Measurements from ENCODE around the gene FKBP15.

Gene FKBP15

DNA sequence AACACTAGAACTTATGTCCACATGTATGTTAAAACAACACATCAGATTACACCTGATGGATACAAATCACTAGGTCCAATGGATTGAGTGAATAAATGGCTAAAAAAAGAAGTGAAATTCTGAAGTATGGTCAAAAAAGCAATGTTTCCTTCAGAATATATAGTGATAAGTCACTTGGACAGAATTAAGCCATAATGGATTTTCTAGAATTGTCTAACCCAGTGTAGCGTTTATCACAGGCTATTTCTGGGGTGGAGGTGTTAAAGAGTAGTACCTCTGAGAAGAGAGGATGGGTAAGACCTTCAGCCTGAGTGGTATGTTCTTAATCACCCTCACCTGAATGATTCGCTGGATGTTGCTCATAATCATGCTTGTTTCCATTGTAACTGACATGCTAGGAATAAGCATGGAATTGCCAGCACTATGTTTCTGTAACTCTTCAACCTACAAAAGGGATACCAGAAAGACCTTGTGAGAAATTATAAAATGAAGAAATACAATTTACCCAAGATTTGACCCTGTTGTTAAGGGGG is 37.1 kb downstream of the FKBP15 start:
- no peak for DNase-seq (ENCODE audit: low spot score)

DNA sequence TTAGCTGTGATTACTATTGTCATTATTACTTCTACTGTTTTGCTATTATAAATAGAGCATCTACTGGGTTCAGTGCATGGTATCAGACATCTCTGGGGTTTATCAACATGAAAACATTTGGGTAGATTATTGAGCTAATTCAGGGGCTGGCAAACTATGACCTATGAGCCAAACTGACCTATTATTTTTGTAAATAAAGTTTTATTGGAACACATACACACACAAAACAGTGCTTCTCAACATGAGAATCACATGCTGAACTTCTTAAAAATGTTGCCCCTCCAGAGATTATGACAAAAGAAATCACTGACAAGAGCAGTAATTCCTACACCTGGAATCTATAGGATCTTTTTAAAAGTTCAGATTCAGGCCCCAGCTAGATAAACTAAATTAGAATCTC is 39.9 kb downstream of the FKBP15 start:
- no peak for DNase-seq (ENCODE audit: low spot score)

- no peak for DNase-seq (ENCODE audit: low spot score)
These were observed 41.2 kb downstream of the FKBP15 start for GRCh38 chr9:113179839-113180238.

DNA sequence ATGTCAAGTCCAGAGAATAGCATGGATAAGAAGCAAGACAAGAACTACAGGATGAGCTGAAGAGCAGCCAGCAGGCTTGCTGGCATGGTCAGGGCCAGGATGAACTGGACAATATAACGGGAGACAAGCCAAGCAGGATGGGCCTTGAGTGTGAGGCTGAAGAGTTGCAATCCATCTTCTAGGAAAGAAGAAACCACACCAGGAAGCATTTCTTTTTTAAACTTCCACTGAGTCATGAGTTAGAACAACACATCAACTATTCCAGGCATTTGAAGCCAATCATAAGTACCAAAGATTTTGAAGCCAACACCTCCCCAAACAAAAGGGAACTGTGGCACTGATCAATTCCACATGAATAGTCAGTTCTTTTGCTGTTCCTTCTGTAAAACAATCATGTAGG is 43.0 kb downstream of the FKBP15 start:
- DNase-seq (ENCODE audit: low spot score), result no peak

GRCh38 chr9:113177251-113177650 is 43.8 kb downstream of the FKBP15 start:
- DNase-seq (ENCODE audit: low spot score), result no peak

DNA sequence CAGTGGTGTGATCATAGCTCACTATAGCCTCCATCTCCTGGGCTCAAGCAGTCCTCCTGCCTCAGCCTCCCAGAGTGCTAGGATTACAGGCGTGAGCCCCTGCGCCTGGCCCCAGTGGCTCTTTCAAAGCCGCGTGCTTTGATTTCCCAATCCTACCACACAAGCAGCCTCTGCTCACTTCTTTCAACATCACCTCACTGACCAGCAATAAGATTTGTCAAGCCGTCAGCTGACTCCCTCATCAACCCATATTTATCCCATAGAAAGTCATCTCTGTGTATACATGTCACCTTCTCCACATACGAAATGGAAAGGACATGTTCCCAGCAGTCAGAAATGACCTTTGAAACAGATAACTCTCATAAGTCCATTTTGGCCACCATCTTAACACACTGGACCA is 44.3 kb downstream of the FKBP15 start:
- no peak for DNase-seq (ENCODE audit: low spot score)

DNA sequence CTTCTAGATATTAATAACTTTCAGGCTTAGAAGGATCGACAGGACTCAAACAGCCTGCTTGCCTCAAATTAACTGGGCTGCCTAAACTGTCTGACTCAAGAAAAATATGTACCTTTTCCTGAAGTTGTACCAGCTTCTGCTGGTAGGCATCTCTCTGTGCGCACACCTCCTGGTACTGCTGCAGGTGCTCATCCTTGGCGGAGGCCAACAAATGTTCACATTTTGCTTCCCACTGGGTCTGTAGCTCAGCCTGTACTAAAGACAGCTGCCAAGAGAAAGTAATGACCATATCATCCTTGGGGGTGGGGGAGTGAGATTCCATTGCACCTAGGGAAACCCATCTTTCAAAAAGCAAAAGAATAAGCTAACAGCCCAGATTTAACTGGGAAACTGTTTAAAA is 47.7 kb downstream of the FKBP15 start:
- no peak for DNase-seq (ENCODE audit: low spot score)

DNA sequence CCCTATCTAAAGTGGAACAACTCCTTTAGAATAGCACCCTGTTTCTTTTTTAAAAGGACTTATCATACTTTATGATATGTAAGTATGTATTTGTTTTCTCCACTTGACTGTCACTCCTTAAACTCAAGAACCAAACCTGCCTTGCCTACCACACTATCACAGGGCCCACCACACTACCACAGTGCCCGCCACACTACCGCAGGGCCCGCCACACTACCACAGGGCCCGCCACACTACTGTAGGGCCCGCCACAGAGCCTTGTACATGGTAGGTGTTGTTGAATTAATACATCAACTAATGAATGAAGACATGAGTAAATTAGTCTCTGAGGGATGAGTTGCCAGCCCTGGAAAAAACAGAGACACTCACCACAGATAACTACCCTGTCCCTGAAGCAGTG is 52.3 kb downstream of the FKBP15 start:
- no peak for DNase-seq (ENCODE audit: low spot score)

- no peak for DNase-seq (ENCODE audit: low spot score)
These were observed 55.0 kb downstream of the FKBP15 start for GRCh38 chr9:113166039-113166438.

DNA sequence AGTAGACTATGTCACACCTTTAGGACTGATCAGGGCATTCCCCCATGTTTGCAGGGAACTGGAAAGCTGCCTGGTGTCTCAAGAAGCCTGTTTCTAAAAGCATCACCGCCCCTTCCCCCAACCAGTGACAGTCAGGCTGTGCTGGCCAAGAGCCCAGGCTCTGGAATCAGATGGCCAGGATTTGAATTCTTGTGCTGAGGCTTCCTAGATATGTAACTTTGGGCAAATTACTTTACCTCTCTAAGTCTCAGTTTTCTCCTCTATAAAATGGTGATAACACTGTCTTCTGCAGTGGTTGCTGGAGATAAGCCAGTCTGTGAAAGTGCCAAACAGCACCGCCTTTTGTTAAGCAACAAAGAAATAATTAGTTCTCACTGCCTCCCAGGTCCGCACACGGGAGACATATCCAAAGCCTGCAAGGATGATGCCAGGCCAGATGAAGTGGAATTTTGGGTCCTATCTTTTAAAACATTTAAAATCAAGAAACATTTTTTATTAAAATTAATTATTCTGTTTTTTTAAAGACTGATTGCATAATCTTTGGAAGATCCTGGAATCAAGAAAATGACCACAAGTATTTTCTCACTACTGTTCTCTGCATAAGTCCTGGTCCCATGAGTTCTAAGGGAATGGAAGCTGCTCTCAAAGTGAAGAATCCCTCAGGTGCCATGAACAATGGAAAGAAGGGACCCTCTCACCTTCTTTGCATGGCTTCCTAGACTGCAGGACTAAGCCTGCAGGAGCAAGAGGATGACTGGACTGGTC is 56.4 kb downstream of the FKBP15 start:
- DNase-seq (ENCODE audit: low spot score), result no peak

- no peak for DNase-seq (ENCODE audit: low spot score)
These were observed 58.1 kb downstream of the FKBP15 start for GRCh38 chr9:113163001-113163400.

GRCh38 chr9:113160571-113160970 is 60.5 kb downstream of the FKBP15 start:
- DNase-seq (ENCODE audit: low spot score), result no peak

GRCh38 chr9:113158446-113158845 is 62.6 kb downstream of the FKBP15 start:
- DNase-seq (ENCODE audit: low spot score), result no peak

GRCh38 chr9:113156880-113157279 is 64.2 kb downstream of the FKBP15 start:
- no peak for DNase-seq (ENCODE audit: low spot score)

- no peak for DNase-seq (ENCODE audit: low spot score)
These were observed 65.0 kb downstream of the FKBP15 start for GRCh38 chr9:113155911-113156588.

DNA sequence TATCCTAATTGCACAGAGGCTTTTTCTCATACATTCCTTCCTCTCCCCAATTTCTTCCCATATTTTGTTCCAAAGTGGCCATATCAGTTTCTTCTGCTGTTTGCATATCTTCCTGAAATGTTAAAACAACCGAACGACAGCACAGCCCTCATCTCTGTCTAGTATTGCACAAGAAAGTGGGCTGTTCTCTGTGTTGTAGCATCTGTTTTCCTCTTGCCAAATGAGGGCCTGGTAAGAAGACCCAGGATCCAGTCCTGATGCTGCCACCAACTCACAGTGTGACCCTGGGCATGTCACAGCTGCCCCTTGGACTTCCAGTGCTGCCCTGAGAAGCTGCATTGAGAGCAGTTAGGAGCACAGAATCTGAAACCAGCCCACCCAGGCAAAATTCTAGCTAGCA is 66.1 kb downstream of the FKBP15 start:
- no peak for DNase-seq (ENCODE audit: low spot score)

GRCh38 chr9:113154471-113154870 is 66.6 kb downstream of the FKBP15 start:
- peak; percentile 56 for DNase-seq (ENCODE audit: low spot score)

DNA sequence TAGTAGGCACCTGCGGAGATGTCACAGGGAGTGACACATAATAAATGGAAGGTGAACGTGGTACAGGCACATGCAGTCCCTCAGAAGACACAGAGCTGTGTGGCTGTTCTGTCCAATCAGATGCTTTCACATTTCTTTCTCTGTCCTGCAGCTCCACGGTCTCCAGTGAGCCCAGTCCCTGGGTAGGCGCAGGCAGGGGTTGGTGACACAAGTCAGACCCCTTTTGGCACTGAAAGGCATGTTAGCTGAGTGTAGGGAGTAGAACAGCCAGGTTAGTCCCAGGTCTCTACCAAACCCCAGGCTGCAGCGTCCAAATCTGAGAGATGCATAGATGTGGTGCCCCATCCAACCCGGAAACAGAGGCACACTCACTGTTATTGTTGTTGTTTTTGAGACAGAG is 67.5 kb downstream of the FKBP15 start:
- no peak for DNase-seq (ENCODE audit: low spot score)

GRCh38 chr9:113152699-113153098 is 68.4 kb downstream of the FKBP15 start:
- DNase-seq (ENCODE audit: low spot score), result no peak

DNA sequence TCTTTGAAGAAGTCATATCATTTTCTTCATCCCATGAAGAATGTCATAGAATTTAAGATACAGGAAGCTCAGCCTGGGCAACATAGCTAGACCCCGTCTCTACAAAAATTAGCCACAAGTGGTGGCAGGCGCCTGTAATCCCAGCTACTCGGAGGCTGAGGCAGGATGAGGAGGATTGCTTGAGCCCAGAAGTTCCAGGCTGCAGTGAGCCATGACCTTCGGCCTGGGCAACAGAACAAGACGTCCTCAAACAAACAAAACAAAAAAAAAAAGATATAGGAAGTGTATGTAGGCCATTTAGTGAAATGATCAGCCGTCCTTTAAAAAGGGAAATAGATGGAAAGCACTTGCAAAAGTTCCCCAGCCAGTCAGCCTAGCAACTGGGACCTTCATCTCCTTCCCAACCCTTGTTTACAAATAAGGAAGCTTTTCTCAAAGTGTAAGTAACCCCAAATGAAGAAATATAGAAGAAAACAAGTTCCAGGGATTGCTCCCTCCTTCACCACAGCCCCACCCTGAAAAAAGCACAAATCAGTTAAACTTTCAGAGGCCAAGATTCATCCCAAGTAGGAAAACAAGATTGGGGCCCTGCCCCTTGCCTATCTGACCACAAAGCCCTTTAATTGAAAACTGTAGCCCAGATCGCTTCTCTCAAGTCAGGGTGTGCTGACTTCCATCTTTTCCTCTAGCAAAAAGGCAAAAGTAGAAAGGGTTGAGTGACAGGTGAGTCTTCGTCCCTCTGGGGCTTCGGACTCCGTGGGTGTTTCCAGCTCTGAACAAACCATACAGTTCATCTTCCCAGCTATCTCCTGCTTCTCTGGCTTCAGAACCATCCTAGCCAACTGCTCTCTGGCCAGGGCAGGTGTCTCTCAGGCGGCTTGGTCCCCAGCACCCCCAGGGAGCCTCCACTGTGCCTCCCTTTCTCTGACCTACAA is 69.1 kb downstream of the FKBP15 start:
- no peak for DNase-seq (ENCODE audit: low spot score)

DNA sequence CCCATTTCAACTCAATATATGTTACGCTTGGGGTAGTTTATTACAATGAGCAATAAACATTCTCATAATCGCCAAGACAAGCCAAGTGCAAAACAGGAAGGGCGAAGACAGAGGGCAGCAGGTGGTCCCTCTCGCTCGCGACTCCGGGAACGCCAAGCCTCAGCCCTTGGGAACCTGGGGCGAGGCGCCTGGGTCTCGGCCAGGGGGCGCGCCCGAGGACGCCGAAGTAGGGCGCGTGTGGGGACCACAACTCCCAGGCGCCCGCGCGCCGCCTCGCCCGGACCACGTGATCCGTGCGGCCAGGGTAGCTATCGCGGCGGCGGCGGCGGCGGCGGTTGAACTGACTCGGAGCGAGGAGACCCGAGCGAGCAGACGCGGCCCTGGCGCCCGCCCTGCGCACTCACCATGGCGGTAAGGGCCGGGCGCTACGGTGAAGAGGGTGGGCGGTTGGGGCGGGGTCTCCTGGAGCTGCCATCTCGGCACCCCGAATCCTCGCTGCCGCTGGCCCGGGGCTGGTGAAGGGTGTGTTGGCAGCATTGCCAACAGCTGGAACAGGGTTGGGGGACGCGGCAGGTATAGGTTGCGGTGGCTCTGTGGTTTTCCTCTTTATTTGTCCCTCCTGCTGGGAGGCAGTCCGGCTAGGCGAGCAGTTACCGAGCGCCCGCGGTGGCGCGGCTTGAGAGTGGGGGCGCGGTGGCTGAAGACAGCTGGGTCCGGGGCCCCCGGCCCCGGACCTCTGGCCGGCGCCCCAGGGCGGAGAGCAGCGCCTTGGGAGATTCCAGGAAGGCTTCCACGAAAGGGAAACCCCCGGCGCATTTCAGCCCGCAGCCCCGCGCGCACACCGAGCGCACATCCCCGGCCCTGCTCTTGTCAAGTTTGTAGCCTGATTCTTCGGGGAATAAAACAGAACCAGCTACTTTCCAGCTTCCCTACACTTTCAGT is 70.1 kb downstream of the FKBP15 start, which contains the start of gene SLC31A2:
Gene SLC31A2 (plus strand): TSS at position 338 of the 942 bp plus-strand sequence. CDS start 68 bp downstream, at position 406.
- DNase-seq (ENCODE audit: low spot score), result peak; percentile 84
